A549 (cell line): ENCODE measurements around the gene SDC4.

Experiments
- PHF8 ChIP-seq: fragments of 200-600 bp; sonication (generic); IDR thresholded peaks from 2 replicates; pipeline ENCODE4 v1.6.1; 2016; ENCODE audit warnings: low read depth, mild to moderate bottlenecking, antibody characterized with exemption, moderate library complexity, borderline replicate concordance
- POLR2A ChIP-seq: IDR thresholded peaks from 2 replicates; pipeline ENCODE4 v1.6.1; 2012; ENCODE audit warnings: mild to moderate bottlenecking, low read length
- RAD21 ChIP-seq, 2 experiments: fragments of >200 bp in 1 of 2; sonication (Bioruptor Twin) in 1 of 2; formaldehyde crosslinking in 1 of 2; IDR thresholded peaks in 1 of 2; conservative IDR thresholded peaks in 1 of 2; 2 replicates in 1 of 2; 3 replicates in 1 of 2; pipeline ENCODE4 v1.6.1; 2012 to 2018; ENCODE audit warnings: inconsistent platforms in 1 of 2
- SMC3 ChIP-seq: fragments of >200 bp; sonication (Bioruptor Twin); formaldehyde crosslinking; IDR thresholded peaks from 3 replicates; pipeline ENCODE4 v1.6.1; 2018; ENCODE audit warnings: inconsistent platforms
- SREBF2 ChIP-seq: fragments of 450-650 bp; IDR thresholded peaks from 2 replicates; pipeline ENCODE4 v1.6.1; 2014; ENCODE audit warnings: mild to moderate bottlenecking, moderate library complexity
- TP53 ChIP-seq: fragments of 250-450 bp; sonication (Bioruptor Pico); IDR thresholded peaks from 2 replicates; pipeline ENCODE4 v1.5.0; 2021; ENCODE audit warnings: mild to moderate bottlenecking, moderate library complexity
- TF ChIP-seq, protein P1 (sequence below): fragments of >200 bp; sonication (Bioruptor Twin); formaldehyde crosslinking; IDR thresholded peaks from 3 replicates; pipeline ENCODE4 v1.5.1; 2016
- TF ChIP-seq, protein P2 (sequence below): fragments of 200-600 bp; sonication (generic); IDR thresholded peaks from 2 replicates; pipeline ENCODE4 v1.6.1; 2016; ENCODE audit warnings: antibody characterized with exemption, mild to moderate bottlenecking, moderate library complexity

DNA sequence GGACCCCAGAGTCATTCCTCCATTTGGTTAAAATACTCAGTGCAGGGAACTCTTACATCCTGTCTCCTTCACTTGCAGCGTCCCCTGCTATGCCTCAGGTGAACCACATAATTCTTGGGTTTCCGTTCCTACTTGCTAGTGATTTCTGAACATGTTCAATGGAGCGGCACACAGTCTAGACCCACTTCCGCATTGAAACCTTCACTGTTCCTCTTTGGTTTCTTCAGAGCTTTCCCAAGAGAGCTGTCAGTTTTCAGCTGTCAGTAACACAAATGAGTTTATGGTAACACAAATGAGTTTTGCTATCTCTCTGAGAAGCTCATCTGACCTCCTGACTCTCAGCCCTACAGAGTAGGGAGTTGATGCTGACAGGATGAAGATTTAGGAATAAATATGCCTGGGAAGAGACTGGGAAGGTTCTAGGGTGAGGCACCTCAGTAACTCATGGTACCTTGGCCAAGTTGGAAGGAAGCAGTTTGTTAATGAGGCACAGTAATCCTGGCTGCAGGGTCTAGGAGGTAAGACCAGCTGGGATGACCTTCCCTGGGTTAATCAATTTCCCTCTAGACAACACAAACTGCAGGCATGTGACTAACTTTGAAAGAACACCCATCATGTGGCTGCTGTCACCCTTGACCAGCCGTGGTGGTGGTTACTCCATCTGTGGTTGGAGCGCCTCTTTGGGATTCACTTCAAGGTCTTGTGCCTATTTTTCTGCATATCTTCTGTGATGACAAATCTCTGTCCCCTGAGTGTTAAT lies 20.2 kb upstream of the SDC4 start:
- TF ChIP-seq TP53 (CRISPR knock-in tag) (no peak), SMC3 (no peak), RAD21 (conservative IDR thresholded peaks at IDR 0.05 in 1 of 2, IDR thresholded peaks at IDR 0.05 in 1 of 2) (no peak), PHF8 (no peak), POLR2A (no peak), SREBF2 (no peak)
- TF ChIP-seq, protein P1, sequence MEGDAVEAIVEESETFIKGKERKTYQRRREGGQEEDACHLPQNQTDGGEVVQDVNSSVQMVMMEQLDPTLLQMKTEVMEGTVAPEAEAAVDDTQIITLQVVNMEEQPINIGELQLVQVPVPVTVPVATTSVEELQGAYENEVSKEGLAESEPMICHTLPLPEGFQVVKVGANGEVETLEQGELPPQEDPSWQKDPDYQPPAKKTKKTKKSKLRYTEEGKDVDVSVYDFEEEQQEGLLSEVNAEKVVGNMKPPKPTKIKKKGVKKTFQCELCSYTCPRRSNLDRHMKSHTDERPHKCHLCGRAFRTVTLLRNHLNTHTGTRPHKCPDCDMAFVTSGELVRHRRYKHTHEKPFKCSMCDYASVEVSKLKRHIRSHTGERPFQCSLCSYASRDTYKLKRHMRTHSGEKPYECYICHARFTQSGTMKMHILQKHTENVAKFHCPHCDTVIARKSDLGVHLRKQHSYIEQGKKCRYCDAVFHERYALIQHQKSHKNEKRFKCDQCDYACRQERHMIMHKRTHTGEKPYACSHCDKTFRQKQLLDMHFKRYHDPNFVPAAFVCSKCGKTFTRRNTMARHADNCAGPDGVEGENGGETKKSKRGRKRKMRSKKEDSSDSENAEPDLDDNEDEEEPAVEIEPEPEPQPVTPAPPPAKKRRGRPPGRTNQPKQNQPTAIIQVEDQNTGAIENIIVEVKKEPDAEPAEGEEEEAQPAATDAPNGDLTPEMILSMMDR = no peak
- TF ChIP-seq, protein P2, sequence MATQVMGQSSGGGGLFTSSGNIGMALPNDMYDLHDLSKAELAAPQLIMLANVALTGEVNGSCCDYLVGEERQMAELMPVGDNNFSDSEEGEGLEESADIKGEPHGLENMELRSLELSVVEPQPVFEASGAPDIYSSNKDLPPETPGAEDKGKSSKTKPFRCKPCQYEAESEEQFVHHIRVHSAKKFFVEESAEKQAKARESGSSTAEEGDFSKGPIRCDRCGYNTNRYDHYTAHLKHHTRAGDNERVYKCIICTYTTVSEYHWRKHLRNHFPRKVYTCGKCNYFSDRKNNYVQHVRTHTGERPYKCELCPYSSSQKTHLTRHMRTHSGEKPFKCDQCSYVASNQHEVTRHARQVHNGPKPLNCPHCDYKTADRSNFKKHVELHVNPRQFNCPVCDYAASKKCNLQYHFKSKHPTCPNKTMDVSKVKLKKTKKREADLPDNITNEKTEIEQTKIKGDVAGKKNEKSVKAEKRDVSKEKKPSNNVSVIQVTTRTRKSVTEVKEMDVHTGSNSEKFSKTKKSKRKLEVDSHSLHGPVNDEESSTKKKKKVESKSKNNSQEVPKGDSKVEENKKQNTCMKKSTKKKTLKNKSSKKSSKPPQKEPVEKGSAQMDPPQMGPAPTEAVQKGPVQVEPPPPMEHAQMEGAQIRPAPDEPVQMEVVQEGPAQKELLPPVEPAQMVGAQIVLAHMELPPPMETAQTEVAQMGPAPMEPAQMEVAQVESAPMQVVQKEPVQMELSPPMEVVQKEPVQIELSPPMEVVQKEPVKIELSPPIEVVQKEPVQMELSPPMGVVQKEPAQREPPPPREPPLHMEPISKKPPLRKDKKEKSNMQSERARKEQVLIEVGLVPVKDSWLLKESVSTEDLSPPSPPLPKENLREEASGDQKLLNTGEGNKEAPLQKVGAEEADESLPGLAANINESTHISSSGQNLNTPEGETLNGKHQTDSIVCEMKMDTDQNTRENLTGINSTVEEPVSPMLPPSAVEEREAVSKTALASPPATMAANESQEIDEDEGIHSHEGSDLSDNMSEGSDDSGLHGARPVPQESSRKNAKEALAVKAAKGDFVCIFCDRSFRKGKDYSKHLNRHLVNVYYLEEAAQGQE = no peak
